Activated CD8-positive, alpha-beta memory T cell treated with anti-CD3 and anti-CD28 coated beads, Interleukin-2, amount 50 U/mL, for 48 hours (primary cell): ENCODE measurements around the gene RGS9.
"Not testable (repeated sequence)": the region's sequence is repeated elsewhere in the genome, so short reads cannot be mapped to it uniquely, and the experiment has no call there.

Experiments
- DNase-seq: peaks from one replicate; pipeline ENCODE4 v3.0.0-alpha.2; 2020

The RGS9 gene

GRCh38 chr17:65158041-65158440 is 20.9 kb downstream of the RGS9 start:
- no peak for DNase-seq

GRCh38 chr17:65158622-65159021 is 21.5 kb downstream of the RGS9 start:
- DNase-seq: no peak

GRCh38 chr17:65160516-65160915 is 23.3 kb downstream of the RGS9 start:
- DNase-seq: no peak

DNA sequence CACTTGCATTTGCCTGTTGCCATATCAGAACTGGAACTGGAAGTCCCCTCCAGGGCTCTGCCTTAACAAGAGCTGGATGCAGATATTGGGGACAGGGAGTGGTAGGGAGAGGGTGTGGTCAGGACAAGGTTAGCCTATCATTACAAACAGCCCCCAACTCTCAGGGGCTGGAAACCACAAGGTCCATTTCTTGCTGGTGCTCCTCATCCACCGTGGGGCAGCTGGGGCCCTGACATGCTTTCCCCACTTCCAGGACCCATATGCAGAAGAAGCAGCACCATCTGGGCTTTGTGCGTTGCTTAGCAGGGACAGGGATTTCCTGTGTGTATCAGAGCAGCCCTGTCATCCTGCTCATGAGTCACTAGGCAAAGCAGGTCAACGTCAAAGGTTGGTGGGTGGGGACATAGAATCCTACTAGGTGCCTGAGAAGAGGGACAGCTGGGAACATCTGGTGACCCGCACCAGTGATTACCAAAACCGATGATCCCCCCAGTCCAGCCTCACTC is 26.9 kb downstream of the RGS9 start:
- peak; percentile 61 for DNase-seq

- no peak for DNase-seq
Observed at GRCh38 chr17:65166787-65167186, 29.6 kb downstream of the RGS9 start.

DNA sequence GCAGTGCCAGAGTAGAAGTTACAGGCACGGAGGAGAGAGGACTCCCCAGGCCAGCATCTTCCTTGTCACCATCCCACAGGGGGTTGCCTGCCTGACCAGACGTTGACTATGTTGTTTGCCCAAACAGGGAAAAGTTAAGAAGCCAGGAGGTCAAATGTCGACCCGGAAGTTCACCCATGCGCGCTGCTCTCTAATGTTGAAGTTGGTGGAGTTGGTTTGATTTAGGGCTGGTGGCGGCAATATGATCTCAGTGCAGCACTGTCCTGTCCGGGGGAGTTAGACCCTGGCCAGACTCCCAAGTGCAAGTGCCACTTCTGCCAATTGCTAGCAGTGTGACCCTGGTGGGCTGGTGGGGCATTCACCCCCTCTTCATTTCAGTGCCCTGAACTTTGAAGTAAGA is 30.4 kb downstream of the RGS9 start:
- no peak for DNase-seq

DNA sequence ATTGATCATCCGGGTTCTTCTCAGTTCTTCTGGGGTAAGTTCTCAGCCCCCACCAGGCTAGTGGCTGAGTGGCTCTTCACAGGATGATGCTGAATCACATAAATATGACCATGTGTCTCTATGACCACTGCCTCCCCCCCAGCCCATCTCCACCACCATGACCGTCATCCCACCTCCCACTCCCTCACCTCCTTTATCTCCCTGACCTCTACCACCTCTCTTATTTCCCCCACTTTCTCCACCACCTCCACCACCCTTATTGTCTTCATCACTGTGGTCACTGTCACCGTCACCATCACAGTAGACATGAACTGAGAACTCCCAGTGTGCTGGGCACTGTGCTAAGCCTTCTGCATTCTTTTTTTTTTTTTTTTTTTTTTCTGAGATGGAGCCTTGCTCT is 32.5 kb downstream of the RGS9 start:
- DNase-seq: no peak

- DNase-seq: no peak
Observed at GRCh38 chr17:65170839-65171238, 33.7 kb downstream of the RGS9 start.

GRCh38 chr17:65171752-65172151 is 34.6 kb downstream of the RGS9 start:
- no peak for DNase-seq

GRCh38 chr17:65172496-65173136 is 35.4 kb downstream of the RGS9 start:
- DNase-seq: no peak

DNA sequence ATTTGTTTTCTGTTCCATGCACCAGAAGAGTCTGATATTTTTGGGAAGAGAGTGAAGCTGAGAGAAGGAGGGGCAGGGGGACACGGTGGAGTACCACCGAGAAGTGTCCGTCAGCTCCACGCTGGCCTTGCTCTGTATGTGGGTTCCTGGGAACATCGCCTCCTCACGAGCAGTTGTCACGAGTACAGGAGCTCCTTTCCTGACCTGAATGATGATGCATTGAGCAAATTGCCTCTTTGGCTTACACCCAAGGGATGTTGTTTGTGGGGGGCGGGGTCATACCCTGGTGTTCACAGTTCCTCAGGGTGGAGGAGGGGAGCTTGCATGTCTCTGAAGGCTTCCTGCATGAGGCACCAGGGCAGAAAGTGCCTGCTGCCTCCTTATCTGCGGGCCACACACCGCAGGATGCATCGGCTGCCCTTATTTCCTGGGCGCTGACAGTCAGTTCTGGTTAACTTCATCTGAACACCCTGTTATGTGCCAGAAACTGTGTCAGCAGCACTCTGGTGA is 36.2 kb downstream of the RGS9 start:
- DNase-seq: peak; percentile 81

GRCh38 chr17:65173976-65174683 is 37.0 kb downstream of the RGS9 start:
- no peak for DNase-seq

GRCh38 chr17:65174974-65175373 is 37.8 kb downstream of the RGS9 start:
- no peak for DNase-seq

DNA sequence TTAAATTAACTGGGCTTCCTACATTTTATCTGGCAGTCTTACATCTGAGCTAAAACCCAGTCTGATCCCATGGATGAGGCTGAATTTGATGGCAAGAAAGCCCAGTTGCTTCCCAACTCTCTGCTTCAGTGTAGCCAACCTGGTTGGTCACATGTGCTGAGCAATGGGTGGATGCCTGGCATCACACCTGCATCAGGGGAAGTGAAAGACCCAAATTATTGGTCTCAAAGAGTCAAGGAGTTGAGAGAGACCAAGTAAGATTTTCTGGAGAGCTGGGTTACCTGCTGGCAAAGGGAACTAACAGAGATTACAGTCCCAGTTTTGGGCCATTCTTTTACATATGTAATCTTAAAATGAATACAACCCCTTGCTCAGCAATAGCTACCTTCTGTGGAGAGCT is 38.8 kb downstream of the RGS9 start:
- DNase-seq: no peak

- no peak for DNase-seq
Observed at GRCh38 chr17:65176646-65177409, 39.7 kb downstream of the RGS9 start.

DNA sequence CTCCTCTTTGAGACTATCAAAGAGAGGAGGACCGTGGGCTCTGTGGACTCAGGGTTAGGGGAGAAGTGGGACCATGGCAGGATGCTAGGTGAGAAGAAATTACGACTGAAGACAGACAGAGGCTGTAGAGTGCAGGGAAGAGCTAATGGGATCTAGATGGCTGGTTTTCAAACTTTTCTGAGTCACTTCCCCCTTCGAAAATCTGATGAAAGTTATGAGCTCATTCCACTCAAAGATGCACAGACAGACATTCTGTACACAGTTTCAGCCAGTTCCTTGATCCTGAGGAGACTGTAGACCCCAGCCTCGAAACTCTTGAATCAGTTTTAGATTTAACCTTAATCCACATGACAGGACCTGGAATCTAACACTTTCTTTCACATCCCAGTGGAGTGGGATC is 40.7 kb downstream of the RGS9 start:
- no peak for DNase-seq

GRCh38 chr17:65180276-65180675 is 43.1 kb downstream of the RGS9 start:
- not testable (repeated sequence) for DNase-seq

GRCh38 chr17:65180752-65181236 is 43.6 kb downstream of the RGS9 start:
- DNase-seq: not testable (repeated sequence)

DNA sequence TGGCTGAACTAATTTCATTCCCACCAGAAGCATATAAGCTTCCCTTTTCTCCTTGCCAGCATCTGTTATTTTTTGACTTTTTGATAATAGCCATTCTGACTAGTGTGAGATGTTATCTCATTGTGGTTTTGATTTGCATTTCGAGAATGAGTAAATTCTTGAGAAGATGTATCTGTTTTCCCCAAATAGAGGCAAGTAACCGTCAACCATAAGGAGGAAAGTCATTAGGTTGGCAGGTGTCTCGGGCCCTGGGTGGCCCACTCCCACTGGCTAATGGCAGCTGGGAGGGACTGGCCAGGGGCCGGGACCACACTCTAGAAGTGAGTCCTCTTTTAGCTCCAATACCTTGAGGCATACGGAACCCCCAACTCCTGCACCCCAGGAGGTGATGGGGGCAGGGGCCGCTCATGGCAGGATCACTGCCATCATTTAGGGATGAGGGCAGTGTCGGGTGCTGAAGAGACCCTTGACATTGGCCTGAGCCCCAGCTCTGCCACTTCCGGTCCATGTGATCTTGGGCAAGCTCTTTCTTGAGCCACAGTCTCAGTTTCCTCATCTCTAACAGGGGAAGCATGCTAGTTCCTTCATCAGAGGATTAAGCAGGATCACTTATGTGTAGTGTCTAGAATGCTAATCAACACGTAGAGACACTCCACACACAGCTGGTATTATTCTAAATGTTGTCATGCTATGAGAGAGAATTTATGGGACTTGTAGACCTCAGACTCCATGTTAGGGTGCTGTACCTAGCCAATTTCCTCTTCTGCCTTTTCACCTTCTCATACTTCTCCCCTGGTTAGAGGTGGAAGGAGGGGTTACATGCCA is 44.3 kb downstream of the RGS9 start:
- peak; percentile 83 for DNase-seq

DNA sequence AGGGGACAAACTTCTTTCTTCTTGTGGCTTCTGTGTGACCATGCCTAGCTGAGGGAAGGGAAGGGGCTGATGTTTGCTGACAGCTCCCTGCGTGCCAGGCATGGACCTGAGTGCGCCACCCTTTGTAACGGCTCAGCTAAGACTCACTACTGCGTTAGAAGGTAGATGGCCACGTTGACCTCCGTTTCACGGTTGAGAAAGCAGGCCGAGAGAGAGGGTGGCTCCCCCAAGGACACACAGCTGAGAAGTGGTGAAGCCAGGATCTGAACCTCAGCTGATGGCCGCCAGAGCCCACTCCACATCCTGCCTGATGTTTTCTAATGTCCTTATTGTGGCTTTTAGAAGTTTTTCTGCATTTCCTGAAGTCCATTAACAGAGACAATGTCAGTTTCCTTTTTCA is 45.1 kb downstream of the RGS9 start:
- peak; percentile 59 for DNase-seq

DNA sequence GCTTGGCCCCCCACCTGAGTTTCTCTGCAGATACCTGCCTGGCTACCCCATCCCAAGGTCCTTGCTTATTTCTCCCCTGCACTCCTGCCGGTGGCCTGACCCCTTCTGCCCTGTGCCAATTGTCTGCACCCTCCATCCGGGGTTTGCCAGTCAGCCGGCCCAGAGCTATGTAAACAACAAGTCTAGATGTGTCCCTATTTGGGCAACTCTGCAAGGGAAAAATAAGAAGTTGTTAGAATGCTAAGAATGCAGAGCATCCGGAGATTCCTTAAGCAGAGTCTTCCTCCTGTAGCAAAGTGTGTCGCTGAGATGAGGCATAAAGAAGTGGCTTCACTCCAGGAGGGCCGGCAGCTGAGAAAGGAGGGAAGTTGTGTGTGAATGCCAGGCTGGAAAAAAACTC is 46.6 kb downstream of the RGS9 start:
- no peak for DNase-seq

GRCh38 chr17:65184235-65184959 is 47.2 kb downstream of the RGS9 start:
- no peak for DNase-seq
